NCI-H82 treated with DMSO at 0.1 percent for 48 hours (cell line): ENCODE results near the gene DCPS.
"Not testable (repeated sequence)": the region's sequence is repeated elsewhere in the genome, so short reads cannot be mapped to it uniquely, and the experiment has no call there.

ENCODE experiments used
- DNase-seq: peaks from one replicate; lab custom pipeline; 2025; ENCODE audit not compliant: unreplicated experiment; lab: John Stamatoyannopoulos, UW

DCPS gene

DNA sequence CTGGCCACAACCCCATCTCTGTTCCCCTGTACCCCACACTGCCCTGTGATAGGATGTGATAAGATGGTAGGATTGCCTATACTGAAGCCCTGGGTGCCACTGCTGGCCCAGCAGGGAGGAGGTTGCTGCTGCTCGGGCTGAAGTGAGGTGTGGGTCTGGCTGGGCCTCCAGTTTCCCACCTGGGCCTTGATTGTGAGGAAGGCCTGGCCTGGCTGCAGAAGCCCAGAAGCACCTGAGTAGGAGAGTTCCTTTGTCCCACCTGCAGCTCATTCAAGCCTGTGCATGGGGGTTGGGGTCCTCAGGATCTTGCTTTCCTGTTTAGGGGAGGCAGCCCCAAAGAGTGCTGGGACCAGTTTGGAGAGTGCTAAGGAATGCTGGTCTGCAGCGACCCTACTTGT is 54.9 kb downstream of the DCPS start:
- no peak for DNase-seq

GRCh38 chr11:126359431-126360048 is 55.7 kb downstream of the DCPS start:
- peak; percentile 31 for DNase-seq

DNA sequence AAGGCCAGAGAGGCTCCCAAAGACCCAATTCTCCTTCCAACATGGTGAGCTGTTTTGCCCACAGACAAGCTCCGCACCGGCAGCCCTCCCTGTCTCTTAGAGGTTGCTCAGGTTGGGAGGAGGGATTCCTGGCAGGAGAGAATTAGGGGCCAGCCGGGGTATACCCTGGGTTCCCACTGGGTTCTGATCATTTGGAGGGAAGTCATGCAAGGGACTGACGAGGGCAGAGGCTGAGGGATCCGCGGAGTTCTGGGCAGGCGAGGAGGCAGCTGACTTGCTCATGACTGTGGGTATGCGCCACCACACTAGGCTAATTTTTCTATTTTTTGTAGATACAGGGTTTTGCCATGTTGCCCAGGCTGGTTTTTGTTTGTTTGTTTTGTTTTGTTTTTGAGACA is 56.2 kb downstream of the DCPS start:
- no peak for DNase-seq

- no peak for DNase-seq
Observed at GRCh38 chr11:126361400-126361799, 57.5 kb downstream of the DCPS start.

- no peak for DNase-seq
Observed at GRCh38 chr11:126362879-126363655, 59.2 kb downstream of the DCPS start.

DNA sequence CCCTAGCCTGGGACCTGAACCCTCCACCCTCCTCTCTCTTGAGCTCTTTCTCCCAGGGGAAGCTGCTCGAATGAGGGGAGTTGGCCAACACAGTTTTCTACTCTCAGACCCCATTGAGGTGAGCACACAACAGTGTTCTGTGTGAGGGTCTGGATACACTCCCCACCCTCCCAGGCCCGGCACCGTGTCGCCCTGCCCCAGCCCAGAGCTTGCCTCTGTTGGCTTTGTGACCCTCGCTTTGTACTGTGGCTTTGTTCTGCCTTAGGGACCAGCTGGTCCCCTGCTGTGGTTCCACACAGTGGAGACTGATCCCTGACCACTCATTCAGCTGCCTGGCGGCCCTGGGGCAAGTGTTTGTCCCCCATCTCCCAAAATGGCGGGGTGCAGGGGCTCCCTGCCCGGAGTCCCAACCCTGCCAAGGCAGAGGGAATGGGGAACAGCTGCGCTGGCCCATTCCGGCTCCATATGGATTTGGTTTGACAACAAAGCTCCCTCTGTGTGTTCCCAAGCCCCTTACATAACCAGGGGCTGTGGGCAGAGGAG is 59.9 kb downstream of the DCPS start:
- no peak for DNase-seq

DNA sequence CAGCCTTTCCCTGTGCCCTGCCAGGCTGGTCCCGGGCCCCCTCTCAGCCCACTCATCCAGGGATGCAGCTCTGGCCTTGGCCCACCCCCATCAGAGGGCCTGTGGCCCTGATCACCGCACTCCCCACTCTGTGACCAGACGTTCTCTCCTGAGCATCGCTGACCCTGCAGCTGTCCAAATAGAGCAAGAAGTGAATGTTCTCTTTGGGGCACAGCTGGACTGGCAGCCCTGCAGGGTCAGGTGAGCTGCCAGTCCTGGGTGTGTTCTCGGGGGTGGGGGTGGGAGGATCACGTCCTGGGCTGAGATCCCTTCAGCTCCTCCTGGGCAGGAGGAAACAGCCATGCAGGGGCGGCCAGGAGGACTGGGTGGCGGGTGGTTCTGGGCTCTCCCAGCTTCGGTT is 60.9 kb downstream of the DCPS start:
- DNase-seq, result not testable (repeated sequence)

- DNase-seq, result not testable (repeated sequence)
Observed at GRCh38 chr11:126365508-126365907, 61.6 kb downstream of the DCPS start.

DNA sequence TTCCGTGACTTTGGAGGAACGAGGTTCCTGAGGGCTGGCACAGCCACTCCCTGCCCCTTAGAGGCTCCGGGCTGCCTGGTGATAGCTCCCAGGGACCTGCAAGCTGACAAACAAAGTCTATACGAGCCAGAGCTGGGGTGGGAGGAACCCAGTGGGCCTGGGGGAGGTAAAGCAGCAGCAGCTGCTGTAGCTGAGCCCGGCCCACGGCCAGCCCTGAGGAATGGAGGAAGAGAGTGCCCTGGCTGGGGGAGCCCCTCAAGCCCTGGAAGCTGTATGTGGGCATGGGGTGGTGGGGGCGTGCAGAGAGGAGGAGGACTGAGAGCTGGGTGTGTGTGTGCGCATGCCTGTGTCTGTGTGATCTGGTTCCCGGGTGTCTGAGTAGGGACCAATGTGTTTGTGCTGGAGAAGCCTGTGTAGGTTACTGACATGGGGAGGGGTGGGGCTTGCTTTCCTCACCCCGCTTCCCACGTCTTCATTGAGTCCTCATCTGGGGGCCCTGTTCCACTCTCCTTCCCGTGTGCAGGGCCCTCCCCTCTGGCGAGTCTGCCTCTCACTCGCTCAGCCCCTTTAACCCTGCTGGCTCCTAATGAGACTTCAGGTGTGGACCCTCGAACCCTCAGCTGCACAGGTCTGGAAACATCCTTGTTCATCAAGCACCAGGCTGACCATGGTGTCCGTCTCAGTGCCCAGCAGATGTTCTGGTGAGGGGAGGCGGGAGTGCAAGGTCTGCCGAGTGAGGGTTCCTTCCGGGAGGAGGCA is 62.4 kb downstream of the DCPS start:
- DNase-seq, result no peak

DNA sequence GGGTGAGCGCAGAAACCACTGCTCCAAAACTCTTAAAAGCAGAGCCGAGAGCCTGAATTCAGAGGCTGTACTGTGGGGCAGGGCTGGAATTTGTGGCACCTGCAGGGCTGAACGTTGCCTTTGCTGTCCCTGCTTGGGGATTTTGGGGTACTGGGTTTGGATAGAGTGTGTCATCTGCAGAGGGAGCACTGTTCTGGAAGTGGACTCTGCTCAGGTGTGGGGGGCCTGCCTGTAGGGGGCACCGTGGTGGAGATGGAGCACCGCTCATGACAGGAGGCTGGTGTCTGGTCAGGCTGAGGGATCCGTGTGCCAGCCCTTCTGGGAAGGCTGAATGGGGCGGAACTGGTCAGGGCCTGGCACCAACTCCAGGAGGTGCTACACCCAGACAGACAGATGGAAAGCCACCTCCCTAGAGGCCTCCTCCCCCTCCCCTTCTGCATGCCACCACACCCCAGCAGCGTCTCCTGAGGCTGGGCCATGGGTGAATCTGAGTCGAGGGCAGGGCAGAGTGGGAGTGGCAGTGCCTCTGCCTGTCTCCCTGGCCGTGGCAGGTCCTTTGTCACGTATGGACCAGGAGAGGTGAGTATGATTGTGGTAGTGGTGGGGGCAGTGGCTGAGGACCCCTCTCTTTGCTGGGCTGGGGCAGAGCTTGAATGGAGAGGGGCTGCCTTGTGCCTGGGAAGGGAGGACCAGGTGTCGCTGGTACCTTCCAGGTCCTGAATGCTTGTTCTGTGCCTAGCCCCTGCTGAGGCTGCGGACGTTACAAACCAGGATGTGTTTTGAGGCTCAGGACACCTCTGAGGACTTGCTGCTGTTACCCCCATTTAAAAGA is 63.2 kb downstream of the DCPS start:
- DNase-seq, result not testable (repeated sequence)

- DNase-seq, result not testable (repeated sequence)
Observed at GRCh38 chr11:126367806-126368205, 63.9 kb downstream of the DCPS start.

DNA sequence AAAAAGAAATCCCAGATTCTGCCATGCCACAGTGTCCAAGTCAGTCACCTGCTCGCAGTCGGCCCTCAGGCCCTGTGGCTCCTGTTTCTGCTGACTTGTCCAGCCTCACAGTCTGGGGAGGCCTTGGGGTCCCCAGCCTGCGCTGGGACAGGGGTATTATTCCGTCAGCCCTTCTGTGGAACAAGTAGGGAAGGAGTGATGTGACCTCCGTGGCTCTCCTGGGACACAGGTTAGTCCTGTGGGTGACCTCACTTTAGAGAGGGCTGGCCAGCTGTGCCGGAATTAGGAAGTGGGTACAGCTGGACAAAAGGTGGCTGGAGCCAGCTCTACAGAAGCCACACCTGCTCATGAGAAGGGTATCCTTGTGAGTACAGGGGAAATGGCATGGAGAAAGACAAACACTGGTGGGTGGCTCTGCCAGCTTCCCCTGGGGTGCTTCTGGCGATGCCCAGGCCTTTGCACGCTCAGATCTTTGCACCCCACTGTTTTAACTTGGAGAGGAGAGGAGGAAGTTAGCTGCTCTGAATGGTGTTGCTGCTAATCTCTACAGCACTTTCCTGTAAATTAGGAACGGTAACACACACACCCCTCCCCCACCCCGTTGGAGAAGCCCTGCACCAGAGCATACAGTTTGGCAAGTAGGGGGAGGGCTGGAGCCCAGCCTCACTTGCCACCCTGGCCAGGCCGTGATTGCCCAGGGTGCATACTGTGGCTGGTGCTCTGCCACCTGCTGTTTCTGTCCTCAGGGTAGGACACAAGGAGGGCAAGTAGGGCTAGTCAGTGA is 64.7 kb downstream of the DCPS start:
- DNase-seq, result not testable (repeated sequence)

DNA sequence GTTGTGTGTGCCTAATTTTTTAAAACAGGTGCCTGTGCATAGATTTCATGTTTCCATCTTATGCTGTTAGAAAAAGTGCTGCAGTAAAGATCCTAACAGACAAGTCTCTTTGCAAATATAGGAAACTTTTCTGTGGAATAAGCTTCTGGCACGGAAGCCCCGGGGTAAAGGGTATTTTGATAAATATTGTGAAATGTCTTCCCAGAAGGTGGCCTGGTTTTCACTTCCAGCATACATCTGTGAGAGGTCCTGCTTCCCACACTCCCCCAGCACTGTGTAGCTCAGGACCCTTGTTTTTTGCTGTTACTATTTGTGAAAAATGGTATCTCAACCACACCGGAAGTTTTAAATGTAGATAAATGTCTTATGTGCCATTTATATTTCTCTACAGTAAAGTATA is 66.2 kb downstream of the DCPS start:
- no peak for DNase-seq

GRCh38 chr11:126371595-126371994 is 67.7 kb downstream of the DCPS start:
- no peak for DNase-seq

- not testable (repeated sequence) for DNase-seq
Observed at GRCh38 chr11:126373389-126374066, 69.7 kb downstream of the DCPS start.

GRCh38 chr11:126374562-126375300 is 70.9 kb downstream of the DCPS start:
- DNase-seq, result not testable (repeated sequence)

- no peak for DNase-seq
Observed at GRCh38 chr11:126375726-126376125, 71.9 kb downstream of the DCPS start.

DNA sequence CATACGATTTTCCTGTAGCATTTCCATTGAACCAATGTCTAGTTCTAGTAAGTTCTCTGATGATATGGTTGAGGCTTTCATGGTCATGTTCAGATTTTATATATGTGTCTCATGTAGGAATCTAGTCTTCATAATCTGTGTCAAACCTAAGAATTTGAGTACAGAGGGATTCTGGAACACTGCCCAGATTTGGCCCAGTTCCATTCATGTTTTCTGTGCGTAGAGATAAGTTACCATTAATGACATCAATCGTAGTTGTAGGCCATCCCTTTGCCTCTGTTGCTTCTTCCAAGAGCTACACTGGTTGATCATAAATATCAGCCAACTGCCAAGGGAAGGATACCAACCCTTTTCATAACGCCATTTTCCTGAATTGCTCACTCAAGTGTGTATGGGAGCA is 74.9 kb downstream of the DCPS start:
- no peak for DNase-seq

- DNase-seq, result no peak
Observed at GRCh38 chr11:126380909-126381308, 77.0 kb downstream of the DCPS start.
